Gastroesophageal sphincter (tissue), 3 donors: ENCODE results near the gene STYK1.

Experiments used
- CTCF ChIP-seq, 4 experiments: fragments of 200-600 bp in 2 of 4; fragments of 450-650 bp in 2 of 4; sonication (generic) in 1 of 4; IDR thresholded peaks; one replicate each; pipeline ENCODE4 v1.5.1; 2017 to 2019; ENCODE audit warnings: antibody characterized with exemption in 4 of 4, mild to moderate bottlenecking in 2 of 4, moderate library complexity in 2 of 4
- POLR2A ChIP-seq, 2 donors: fragments of 450-650 bp; IDR thresholded peaks; one replicate each; pipeline ENCODE4 v1.6.1; 2017; ENCODE audit warnings: antibody characterized with exemption in 2 of 2, mild to moderate bottlenecking in 2 of 2, moderate library complexity in 1 of 2
- POLR2AphosphoS5 ChIP-seq: sonication (generic); formaldehyde crosslinking; IDR thresholded peaks from one replicate; pipeline ENCODE4 v1.6.1; 2017; ENCODE audit warnings: antibody characterized with exemption

- TF ChIP-seq POLR2A (IDR thresholded peaks at IDR 0.05) (no peak), CTCF (IDR thresholded peaks at IDR 0.05) (no peak), POLR2AphosphoS5 (no peak)
These were observed 65.9 kb downstream of the STYK1 start for GRCh38 chr12:10607885-10608458.
